ENCODE data around the gene ZNF683. TPM values are rescaled to one million over a fixed set of nuclear protein-coding genes. Genes with fewer than 3 reads are reported as not detected.

ZNF683 gene
- total RNA-seq, 1 donor from 2014 or later = not detected

GRCh38 chr1:26372039-26372438 lies 511 bp downstream of the ZNF683 start:
- no peak for DNase-seq (ENCODE audit: low spot score in 2 of 2, unreplicated experiment in 2 of 2)
- Mint-ChIP-seq H3K9me3 (peaks cover 4% of the 10 kb centered on the region), H3K4me3 (no peak overlapping the region), H3K36me3 (no peaks in the 10 kb centered on the region), H3K27me3 (ENCODE audit: low read depth) (peaks cover 13% of the 10 kb centered on the region), H3K4me1 (no peaks in the 10 kb centered on the region), H3K27ac (no peak overlapping the region)
- TF ChIP-seq CTCF (IDR thresholded peaks at IDR 0.05; ENCODE audit: unreplicated experiment) = no peak

DNA sequence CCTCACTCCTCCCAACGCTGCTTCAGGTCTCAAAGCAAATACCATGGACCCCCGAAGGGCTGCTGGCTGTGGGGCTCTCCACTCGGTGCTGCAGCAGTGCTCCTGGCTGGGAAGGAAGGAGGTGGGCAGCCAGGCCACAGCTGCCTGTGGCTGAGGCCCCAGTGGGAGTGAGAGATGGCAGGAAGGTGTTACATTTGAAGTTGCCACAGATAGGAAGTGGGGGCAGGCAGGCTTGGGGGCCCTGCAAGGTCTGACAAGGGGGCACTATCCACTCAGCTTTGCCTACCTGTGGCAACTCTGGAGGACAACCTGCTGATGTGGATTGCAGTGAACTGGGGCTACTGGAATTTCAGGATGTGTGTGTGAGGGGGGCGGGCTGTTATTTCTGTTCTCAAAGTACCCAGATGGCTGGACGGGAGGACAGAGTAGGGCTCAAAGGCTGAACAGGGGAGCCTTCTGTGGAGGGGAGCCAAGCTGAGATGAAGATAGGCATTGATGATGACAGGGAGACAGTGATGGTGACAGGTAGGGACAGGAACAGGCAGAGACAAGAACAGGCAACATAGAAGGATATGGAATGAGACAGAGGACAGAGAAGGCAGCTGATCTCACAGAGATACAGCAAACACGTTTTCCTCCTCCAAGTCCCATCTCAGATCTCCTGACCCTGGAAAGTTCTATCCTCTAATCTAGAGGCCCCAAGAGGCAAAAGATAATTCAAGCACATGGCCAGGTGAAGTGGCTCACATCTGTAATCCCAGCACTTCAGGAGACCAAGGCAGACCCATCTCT lies 1.8 kb downstream of the ZNF683 start:
- TF ChIP-seq CTCF (IDR thresholded peaks at IDR 0.05; ENCODE audit: unreplicated experiment) = no peak
- peaks cover 13% of the 10 kb centered on the region for H3K27me3 Mint-ChIP-seq (ENCODE audit: low read depth)
- peaks cover 4% of the 10 kb centered on the region for H3K9me3 Mint-ChIP-seq
- no peak for DNase-seq (ENCODE audit: low spot score in 2 of 2, unreplicated experiment in 2 of 2)
- H3K27ac Mint-ChIP-seq = no peak overlapping the region
- H3K4me3 Mint-ChIP-seq = no peak overlapping the region
- no peaks in the 10 kb centered on the region for H3K36me3 Mint-ChIP-seq
- H3K4me1 Mint-ChIP-seq = no peaks in the 10 kb centered on the region

- no peaks in the 10 kb centered on the region for H3K36me3 Mint-ChIP-seq
- H3K4me1 Mint-ChIP-seq = no peaks in the 10 kb centered on the region
- TF ChIP-seq CTCF (IDR thresholded peaks at IDR 0.05; ENCODE audit: unreplicated experiment) = no peak
- H3K9me3 Mint-ChIP-seq = peaks cover 4% of the 10 kb centered on the region
- no peak overlapping the region for H3K27ac Mint-ChIP-seq
- no peak overlapping the region for H3K4me3 Mint-ChIP-seq
- DNase-seq (ENCODE audit: low spot score in 2 of 2, unreplicated experiment in 2 of 2) = no peak
- H3K27me3 Mint-ChIP-seq (ENCODE audit: low read depth) = peaks cover 24% of the 10 kb centered on the region
These were observed 4.1 kb downstream of the ZNF683 start for GRCh38 chr1:26368486-26368885.

DNA sequence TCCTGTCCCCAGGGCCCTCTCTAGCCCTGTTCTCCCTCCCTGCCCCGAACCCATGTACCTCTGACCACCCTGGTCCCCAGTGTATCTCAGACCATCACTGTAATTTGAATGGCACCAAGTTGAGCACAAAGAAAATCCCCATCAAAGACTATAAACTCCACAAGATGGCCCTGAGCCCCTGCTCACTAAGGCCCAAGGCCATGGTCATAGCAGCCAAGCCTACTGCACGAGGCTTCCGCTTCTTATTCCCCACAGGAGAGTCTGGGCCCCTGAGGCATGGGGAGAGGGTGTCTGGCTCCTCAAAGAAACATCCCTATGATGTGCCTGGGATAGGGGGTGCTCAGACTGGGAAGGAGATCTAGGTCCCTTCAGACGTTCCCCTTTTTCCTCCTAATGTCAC lies 4.5 kb downstream of the ZNF683 start:
- H3K27me3 Mint-ChIP-seq (ENCODE audit: low read depth) = peaks cover 28% of the 10 kb centered on the region
- H3K9me3 Mint-ChIP-seq = peaks cover 4% of the 10 kb centered on the region
- no peak overlapping the region for H3K27ac Mint-ChIP-seq
- H3K36me3 Mint-ChIP-seq = no peaks in the 10 kb centered on the region
- H3K4me1 Mint-ChIP-seq = no peaks in the 10 kb centered on the region
- H3K4me3 Mint-ChIP-seq = no peak overlapping the region
- TF ChIP-seq CTCF (IDR thresholded peaks at IDR 0.05; ENCODE audit: unreplicated experiment) = no peak
- DNase-seq (ENCODE audit: low spot score in 2 of 2, unreplicated experiment in 2 of 2) = no peak

- no peak for DNase-seq (ENCODE audit: low spot score in 2 of 2, unreplicated experiment in 2 of 2)
- Mint-ChIP-seq H3K4me1 (no peaks in the 10 kb centered on the region), H3K27me3 (ENCODE audit: low read depth) (peaks cover 32% of the 10 kb centered on the region), H3K27ac (no peak overlapping the region), H3K4me3 (no peak overlapping the region), H3K9me3 (peaks cover 4% of the 10 kb centered on the region), H3K36me3 (no peaks in the 10 kb centered on the region)
- TF ChIP-seq CTCF (IDR thresholded peaks at IDR 0.05; ENCODE audit: unreplicated experiment) = no peak
These were observed 5.1 kb downstream of the ZNF683 start for GRCh38 chr1:26367441-26367840.

Data from mesothelial cell of epicardium (in vitro differentiated cells).